Fibroblast of pulmonary artery (primary cell): ENCODE results near the gene RBM4B.

Experiments
- DNase-seq: peaks from one replicate; pipeline ENCODE4 v3.0.0-alpha.2; 2010; ENCODE audit warnings: low read depth
- H3K4me3 ChIP-seq: replicated peaks from 2 replicates; pipeline ENCODE4 v1.5.1; 2011; ENCODE audit warnings: low read depth, mild to moderate bottlenecking, control low read depth, low read length, moderate library complexity
- TF ChIP-seq, protein P1 (sequence below): IDR thresholded peaks from 2 replicates; pipeline ENCODE4 v1.5.1; 2011; ENCODE audit warnings: mild to moderate bottlenecking, control low read depth, low read length, inconsistent platforms; ENCODE audit errors: missing control alignments

The RBM4B gene

DNA sequence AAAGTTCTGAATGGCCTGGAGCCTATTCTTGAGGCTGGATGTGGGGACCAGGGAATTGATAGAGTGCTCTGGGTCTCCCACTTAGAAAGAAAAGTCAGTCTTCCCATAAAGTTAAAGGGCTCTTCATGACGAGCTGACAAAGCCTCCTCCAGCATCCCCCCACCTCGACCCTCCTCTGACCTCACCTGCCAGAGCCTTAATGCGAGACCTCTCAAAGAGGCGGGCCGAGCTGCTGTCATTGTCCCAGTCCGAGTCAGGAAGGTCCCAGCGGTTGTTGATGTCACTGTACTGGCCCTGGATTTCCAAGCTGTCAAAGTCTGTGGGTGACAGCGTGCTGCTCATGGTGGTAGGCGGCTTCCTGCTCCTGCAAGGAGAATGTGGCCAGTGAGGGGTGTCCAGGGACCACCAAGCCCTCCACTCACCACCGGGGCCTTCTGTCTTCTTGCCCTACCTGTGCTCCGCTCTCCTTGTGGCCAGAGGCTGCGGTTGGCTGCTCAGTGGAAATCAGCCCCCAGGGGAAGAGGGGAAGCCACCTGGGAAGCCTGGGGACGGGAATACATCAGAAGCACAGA lies 43.3 kb upstream of the RBM4B start:
- H3K4me3 ChIP-seq = no peak overlapping the region
- TF ChIP-seq, protein P1, sequence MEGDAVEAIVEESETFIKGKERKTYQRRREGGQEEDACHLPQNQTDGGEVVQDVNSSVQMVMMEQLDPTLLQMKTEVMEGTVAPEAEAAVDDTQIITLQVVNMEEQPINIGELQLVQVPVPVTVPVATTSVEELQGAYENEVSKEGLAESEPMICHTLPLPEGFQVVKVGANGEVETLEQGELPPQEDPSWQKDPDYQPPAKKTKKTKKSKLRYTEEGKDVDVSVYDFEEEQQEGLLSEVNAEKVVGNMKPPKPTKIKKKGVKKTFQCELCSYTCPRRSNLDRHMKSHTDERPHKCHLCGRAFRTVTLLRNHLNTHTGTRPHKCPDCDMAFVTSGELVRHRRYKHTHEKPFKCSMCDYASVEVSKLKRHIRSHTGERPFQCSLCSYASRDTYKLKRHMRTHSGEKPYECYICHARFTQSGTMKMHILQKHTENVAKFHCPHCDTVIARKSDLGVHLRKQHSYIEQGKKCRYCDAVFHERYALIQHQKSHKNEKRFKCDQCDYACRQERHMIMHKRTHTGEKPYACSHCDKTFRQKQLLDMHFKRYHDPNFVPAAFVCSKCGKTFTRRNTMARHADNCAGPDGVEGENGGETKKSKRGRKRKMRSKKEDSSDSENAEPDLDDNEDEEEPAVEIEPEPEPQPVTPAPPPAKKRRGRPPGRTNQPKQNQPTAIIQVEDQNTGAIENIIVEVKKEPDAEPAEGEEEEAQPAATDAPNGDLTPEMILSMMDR = no peak
- no peak for DNase-seq

DNA sequence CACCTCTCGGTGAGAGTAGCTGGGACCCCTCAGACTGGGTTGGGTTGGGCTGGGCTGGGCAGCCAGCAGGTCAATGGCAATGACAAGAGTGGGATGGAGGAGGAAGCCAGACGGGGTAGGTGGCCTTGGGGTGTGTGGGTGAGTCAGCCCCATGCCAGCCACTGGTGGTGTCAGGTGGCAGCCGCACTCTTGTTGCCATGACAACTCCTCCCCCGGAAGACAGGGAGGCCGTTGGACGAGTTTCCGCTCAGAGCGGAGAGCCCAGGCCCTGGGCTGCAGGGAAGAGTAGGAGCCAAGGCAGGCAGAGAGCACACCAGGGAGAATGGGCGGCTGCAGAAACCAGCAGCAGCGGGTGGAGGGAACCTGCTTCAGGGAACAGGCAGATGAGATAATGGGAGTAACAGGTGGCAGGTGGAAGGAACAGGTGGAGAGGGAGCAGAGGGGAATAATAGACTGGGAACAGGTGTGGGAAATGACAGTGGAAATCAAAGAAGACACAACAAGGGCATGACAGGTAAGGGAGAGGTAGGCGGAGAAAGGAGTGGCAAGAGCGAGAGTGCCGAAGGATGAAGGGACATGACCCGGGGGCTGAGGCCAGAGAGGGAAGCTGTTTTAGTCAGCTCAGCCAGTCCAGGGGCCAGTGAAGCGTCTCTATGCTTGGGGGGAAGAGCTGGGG lies 42.7 kb upstream of the RBM4B start:
- TF ChIP-seq, protein P1 = no peak
- peak; percentile 25 for DNase-seq
- H3K4me3 ChIP-seq = no peak overlapping the region

- DNase-seq = no peak
- TF ChIP-seq, protein P1 = no peak
- H3K4me3 ChIP-seq = no peak overlapping the region
Measured at GRCh38 chr11:66719111-66719872, 41.6 kb upstream of the RBM4B start.

DNA sequence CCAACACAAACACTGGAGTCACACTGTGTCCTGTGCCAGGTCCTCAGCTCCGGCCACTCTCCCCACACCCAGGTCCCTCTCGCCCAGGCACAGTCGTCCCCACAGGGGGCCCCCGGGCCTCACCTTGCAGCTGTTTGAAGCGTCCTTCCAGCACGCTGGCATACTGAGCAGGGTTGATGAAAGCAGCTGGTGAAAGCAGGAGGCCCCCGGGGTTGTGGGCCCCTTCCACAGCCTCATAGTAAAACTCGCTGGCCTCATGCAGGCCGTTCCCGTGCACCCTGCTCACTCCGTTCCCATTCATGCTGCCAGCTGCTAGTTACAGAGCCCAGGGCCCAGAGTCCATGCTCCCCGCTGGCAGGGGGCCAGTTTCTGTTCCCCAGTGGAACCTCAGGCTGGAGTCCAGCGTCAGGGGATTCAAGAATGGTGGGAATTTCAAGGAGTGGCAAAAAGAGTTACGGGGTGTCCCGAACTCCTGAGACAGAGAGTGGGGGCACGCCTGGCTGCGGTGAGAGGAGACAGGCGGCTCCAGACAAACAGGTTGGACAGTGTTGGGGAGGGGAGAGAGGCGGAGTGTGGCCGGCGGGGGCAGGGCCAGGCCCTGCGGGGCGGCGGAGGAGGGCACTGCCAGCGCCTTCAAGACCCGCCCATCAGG lies 40.8 kb upstream of the RBM4B start:
- no peak for DNase-seq
- TF ChIP-seq, protein P1 = no peak
- H3K4me3 ChIP-seq = no peak overlapping the region

DNA sequence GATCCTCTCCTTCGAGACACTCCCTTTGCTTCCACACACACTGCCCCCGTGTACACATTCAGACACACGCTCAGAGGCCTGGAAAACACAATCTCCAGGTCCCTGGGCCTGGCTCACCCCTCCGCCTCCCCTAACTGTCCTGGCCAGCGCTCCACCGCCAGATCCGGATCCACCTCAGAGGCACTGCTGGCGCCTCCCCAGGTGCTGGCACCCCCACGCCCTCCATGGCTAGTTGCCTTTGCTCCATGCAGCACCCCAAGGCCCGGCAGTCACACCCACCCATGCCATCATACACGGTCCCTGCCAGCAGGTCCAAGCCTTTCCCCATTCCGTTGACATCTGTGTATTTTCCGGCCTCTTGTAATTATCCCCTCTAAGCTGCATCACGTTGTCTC lies 40.2 kb upstream of the RBM4B start:
- no peak for DNase-seq
- H3K4me3 ChIP-seq = no peak overlapping the region
- TF ChIP-seq, protein P1 = no peak

- no peak overlapping the region for H3K4me3 ChIP-seq
- DNase-seq = no peak
- TF ChIP-seq, protein P1 = no peak
Measured at GRCh38 chr11:66716996-66717395, 39.3 kb upstream of the RBM4B start.
